HG03460 (cell line): ENCODE results near the gene RBFOX1.

ENCODE experiments used
- ATAC-seq: cut with Tn5 transposase; IDR thresholded peaks from one replicate; pipeline ENCODE4 v1.9.1; 2021; ENCODE audit not compliant: unreplicated experiment

RBFOX1 gene

DNA sequence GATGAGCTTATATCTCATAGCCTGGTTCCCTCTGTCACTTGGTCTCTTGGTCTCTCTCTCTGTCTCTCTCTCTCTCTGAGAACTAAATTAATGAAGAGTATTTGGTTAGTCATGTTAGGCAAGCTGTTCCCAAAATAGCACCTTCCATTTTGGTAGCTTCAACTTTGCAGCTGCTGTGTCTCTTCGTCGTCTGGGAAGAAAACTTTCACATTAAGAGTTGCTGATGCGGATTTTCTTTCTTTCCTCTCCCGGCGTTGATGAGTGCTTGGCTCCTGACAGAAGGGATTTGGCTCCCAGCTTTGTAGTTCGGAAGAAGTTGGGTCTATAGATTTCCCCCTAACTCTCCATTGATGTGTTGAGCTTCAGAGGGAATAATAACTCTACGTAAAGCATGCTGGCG lies at the start of gene RBFOX1:
RBFOX1 (plus strand) TSS at position 235 of the 400 bp plus-strand sequence.
- ATAC-seq, result no peak

DNA sequence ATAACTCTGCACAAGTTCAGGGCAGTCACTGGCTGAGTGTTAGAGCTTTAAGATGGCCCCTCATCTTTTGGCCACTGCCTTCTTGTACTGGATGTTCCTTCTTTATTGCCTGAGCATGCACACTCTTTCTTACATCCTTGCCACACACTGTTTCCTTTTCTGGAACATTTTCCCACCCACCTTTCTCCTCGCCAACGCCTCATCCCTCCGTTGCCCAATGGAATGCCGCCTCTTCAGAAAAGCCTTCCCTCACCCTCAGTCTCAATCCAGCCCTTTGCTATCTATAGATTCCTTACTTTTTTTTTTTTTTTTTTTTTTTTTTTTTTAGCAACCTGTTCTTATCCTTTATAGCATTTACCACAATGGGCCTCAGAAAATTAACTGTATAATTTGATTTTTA lies 47.9 kb upstream of the RBFOX1 start:
- no peak for ATAC-seq

DNA sequence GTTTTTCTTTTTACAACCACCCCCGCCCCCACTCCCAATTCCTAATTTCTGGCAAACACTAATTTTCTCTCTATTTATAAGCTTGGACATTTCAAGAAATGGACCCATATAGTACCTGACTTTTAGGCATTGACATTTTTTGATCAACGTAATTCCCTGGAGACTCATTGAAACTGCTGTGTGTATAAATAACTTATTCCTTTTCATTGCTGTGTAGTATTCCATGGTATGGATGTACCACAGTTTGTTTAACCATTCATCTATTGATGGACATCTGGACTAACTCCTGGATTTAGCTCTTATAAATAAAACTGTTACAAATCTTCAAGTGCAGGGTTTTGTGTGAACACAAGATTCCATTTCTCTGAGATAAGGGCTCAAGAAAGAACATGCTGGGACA lies 47.1 kb upstream of the RBFOX1 start:
- no peak for ATAC-seq

DNA sequence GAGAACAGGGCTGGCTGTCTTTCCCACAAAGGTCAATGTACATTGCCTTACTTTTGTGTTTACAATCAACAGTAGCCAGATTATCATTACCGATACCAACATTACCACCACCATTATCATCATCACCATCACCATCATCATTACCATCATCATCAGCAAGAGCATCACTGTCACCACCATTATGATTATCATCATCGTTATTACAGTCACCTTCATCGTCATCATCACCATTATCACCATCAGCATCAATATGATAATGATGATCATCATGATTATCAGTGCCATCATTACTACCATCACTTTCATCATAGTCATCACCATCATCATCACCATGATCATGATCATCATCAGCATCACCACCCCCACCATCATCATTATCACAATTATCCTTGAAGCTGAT lies 43.3 kb upstream of the RBFOX1 start:
- no peak for ATAC-seq

DNA sequence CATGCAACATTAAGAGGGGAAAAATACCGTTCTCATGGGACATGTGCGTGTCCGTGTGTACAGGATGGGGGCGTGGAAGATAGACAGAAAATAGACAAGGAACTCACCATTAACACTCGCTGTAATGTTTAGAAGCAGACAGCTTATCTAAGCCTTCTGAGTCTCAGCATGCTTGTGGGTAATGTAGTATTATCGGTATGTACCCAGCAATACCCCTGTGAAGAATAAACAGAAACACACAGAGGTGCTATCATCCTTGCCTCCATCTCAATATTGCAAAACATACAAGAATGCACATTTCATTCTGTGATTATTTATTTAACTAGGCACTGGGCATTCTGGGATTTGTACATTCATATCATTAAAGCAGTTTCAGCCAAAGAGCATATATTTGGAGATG lies 42.0 kb upstream of the RBFOX1 start:
- ATAC-seq, result no peak

DNA sequence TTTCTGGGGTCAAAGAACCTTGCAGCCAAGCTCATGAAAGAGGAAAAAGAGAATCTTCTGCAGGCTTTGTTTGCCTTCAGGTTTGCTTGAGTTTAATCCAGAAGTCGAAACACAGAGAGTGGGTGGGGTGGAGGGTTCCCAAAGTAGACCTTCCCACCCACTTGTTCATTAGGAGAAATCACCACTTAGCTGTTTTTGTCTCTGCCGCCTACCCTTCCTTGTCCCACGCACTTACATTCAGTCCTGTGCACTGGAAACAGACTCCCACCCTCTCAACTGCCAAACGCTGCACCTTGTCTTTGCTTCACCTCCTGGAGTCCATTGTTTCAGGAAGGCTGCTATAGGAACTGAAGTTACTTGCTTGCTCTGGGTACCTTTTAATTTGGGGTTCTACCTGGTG lies 38.6 kb upstream of the RBFOX1 start:
- ATAC-seq, result no peak

DNA sequence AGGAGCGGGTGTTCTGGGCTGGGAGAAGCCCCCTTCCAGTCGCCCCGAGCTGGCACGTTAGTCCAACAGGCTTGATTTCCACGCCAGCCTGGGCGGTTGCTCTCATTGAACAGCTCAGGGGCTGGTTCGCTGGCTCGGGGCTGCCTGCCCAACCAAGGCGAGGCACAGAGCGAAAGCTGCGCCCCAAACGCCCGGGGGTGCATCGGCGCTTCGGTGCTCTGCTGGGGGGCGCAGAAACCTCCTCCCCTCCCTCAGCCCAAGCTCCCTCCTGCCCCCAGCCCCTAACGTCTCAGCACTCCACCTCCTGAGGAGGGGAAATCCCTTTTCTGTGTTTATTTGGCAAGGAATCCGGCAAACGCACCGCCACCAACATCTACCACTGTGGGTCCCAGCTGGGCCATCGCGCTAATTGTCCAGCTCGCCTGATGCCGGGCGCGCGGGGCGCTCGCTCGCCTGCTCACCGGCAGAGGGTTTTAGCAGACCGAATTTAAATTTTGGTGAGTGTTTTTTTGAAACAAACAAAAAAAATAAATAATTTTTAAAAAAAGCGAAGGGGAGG lies 29.5 kb upstream of the RBFOX1 start:
- ATAC-seq, result no peak

DNA sequence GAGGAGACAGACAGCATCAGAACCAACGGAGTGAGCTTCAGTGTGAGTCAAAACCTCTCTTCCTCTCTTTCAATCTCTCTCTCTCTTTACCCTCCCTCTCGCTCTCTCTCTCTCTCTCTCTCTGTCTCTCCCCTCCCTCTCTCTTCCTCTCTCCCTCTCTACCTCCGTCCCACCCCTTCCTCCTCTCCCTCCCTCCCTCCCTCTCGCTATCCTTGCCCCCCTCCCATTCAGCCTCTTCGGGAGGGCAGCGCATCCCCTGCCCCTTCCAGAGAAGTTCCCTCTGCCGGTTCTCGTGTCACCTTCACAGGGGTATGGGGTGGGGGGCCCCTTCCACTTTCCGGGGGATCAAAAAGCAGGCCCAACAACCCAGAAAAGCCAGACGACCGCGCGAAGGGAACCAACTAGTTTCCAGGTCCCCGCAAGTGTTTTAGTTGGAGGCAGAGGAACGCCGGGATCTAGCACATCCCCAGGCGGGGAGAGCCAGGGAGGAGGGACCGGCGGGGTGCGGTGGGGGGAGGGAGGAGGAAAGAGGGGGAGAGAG lies 28.9 kb upstream of the RBFOX1 start:
- ATAC-seq, result no peak

DNA sequence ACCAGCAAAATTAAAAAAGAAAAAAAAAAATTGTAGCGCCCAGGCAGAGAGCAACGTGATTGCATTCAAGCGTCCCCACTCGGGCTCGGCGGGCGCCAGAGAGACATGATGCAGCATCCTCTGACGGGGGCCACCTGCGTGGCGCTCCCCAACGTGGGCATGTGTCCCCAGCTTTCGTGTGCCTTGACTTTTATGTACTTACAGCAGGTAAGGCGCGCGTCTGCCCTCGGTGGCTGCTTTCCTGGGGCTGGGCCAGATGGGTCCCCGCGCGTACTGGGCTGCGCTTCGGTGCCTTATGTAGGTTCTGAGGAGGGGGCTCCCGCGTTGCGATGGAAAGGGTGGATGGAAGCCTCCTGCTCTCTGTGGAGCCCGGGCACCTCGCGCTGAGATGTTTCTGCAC lies 28.4 kb upstream of the RBFOX1 start:
- no peak for ATAC-seq

DNA sequence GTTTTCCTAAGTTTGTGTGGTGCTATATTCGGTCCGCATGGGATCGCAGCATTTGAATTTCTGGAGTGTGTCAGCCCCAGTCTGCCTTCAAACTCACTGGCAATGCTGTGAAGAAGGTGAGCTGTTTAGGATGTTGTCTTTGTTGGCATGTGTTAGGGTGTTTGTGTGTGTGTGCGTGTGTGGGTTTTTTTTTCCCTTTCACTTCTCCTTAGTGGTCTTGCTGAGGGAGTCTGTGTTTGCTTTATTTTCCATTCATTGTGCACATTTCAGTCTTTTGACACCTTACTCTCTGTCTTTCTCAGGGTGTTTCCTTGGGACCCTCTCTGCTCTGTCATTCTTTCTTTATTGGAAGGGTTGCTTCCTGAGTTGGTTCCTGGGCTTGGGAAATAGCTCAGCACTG lies 27.7 kb upstream of the RBFOX1 start:
- ATAC-seq, result no peak

DNA sequence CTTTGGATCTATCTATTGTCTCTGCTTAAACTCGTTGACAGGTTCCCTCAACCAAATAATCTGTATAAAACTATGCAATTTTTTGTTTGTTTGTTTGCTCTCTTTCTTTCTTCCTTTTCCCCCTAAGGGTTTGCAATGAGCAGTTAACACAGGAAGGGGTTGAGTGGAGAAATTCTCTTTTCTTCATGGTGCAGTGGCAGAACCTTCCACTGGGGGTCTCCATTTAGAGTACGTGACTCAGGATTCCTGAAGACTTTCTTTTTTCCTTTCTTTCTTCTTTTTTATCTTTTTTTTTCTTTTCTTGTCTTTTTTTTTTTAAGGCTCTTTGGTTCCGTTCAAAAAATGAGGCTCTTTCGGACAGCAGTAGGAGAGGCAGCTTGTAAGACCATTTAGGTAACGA lies 19.5 kb upstream of the RBFOX1 start:
- ATAC-seq, result no peak

DNA sequence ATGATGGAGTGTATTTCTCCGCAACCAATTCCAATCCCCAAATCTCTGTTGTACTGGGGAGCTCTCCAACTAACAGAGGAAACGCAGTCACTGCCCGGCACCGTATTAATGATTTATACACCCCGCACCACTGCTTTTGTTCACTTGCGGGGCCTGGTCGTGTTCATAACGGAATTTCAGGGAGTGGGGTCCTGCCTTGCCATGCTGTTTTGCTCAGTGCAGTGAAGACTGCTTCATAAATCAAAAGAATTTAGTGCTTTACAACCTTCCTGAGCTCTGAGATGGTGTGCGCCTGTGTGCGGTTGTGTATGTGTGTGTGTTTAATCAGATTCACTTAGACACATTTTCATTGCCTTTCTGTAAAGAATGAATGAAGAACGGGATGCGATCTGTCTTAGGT lies 18.5 kb upstream of the RBFOX1 start:
- ATAC-seq, result no peak

DNA sequence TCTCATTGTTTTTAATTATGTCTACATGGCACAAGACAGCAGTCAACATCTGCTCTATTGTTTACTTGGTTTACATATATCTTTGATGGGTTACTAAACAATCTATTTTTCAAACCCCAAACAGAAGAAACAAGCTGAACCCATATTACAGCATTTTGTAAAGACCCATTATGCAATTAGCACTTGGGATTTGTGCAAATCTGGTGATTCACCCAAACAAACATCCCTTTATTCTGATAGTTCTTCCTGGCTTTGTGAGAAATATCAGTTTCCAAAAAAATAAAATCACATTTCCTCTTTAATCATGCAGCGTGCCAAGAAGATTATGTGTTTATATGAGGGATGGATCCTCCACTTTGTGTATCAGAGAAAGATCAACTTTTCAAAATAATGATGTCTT lies 16.8 kb upstream of the RBFOX1 start:
- no peak for ATAC-seq

DNA sequence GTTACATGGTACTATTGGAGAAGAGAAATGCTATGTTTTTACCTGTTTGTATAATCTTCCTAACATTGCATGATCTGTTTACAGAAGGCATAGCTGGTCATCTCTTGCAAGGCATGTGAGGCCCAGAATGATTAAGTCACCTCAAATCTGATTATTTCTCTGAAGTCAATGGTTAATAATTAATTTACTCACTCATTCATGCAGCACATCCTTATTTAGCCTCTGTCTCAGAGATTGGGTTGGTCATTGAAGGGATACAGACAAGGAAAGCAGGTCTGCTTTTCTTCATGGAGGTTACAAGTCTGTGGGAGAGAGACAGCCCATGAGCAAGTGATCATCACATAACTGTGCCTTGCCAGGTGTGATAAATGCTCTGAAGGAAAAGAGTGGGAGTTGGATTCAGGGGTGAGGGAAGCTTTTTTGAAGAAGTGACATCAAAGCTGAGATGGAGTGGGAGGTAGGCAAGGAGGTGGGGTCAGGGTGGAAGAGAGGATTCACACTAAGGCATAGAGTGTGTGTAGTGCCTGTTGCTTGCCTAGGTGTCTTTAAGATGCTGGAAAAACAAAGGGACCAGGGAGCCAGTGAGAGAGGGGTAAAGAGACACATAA lies 16.3 kb upstream of the RBFOX1 start:
- no peak for ATAC-seq

DNA sequence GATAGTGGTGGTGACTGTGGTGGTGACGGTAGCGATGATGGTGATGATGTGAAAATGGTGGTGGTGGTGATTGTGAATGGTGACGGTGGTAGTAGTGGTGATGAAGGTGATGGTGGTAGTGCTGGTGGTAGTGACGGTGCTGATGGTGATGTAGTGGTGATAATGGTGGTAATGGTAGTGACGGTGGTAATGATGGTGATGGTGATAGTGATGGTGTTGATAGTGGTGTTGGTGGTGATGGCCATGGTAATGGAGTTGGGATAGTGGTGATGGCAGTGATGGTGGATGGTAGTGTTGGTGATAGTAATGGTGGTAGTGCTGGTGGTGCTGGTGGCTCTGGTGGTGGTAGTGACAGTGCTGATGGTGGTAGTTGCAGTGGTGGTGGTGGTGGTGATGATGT lies 14.7 kb upstream of the RBFOX1 start:
- ATAC-seq, result no peak

DNA sequence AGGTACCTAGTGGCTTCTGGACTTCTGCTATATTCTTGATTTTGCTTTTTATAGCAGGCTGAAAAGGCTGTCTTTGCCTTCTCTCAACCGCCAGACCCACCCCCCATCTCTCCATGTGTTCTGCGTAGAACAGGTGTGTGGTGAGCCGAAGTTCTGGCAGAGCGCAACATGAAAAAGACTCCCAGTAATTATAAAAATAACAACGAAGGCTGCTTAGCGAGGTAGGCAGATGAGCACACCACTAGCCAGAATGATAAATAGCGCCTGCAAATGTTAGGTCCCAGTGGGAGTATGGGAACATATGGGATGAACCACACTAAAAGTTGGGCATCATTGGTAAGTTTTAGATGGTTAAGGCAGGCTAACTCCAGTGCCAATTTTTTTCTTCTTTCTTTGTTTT lies 14.0 kb upstream of the RBFOX1 start:
- no peak for ATAC-seq

DNA sequence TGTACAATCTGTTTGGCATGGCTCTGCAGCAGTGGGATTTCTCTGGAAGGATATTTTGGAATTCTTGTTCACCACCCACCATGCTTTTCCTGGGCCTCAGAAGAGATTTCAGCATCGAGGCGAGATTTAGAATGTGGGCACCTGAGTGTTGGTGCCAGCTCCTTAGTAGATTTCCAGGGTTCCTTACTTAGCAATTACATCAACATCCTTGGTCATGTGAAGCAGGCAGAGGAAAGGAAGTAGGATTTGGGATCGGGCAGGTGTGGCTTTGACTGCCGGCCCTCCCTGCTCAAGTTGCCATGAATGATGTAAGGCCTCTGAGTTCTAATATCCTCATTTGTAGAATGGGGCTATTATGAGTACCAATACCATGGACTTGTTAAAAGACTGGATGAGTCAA lies 13.1 kb upstream of the RBFOX1 start:
- no peak for ATAC-seq

DNA sequence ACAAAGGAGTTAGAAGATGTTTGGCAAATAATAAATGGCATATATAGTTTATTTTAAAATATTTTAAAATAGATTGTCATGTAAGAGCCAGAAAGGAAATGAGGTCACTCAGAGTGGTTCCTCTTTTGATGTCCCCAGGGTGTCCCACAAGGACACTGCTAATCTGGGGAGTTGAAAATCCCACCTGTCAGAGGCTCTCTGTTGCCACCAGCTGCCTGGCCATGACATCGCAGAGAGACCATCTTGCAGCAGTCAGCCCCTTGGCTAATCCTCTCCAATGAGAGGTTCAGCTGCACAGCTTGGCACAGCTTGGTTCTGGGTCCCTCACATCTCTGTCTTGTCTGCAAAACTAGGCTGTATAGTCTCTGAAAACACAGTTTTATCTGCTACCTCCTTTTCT lies 11.0 kb upstream of the RBFOX1 start:
- ATAC-seq, result no peak

DNA sequence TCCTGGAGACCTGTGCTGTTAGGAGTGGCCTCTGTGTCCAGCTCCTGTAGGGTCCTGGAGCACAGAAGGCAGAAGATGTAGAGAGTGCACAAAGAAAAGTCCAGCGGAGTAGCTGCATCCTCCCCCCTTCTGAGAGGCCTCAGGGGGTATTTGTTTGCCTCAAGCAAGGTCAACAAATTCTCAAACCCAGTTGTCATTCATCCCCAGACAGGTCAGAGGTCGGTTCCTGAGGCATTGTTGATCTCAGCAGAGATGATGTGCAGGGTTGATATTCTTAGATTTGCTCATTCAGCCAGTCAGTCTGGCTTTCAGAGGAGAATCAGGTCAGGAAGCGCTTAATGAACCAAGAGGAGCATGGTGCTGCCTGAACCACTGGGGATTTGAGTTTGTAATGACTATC lies 8.3 kb upstream of the RBFOX1 start:
- no peak for ATAC-seq

DNA sequence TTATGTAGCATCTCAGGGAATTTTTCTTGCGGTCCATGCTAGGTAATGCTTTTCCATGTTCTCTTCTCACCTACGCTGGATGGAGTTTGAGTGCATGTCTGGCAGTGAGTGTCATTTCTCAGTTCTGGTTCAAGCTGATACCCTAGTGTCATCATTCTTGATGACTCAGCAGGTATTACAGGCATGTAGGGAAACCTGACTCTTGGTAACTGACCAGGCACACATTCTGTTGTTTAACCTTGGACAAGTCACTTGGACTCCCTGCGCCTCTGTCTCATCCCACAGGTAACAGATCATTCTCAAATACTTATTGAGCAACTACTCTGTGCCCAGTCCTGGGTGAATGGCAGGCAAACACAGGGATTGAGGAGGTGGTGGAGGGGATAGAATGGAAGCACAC lies 6.8 kb upstream of the RBFOX1 start:
- ATAC-seq, result no peak

DNA sequence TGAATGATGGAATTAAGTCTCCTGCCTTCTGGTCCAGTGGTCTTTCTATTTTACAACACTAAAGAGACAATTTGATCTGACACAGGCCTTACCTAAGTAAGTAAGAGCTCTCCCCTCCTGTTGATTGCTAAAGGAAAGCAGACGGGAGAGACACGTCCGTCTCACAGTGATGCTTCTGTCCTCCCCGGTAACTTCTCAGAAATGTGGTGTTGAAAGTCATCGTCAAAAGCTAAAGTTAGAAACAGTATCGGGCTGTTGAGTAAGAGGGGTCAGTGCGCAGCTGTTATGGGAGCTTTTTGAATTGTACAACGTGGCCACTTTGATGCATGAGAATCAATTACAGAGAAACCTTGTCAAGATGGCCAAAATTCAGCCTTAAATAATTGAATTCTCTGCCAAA lies 1.9 kb upstream of the RBFOX1 start:
- ATAC-seq, result no peak

DNA sequence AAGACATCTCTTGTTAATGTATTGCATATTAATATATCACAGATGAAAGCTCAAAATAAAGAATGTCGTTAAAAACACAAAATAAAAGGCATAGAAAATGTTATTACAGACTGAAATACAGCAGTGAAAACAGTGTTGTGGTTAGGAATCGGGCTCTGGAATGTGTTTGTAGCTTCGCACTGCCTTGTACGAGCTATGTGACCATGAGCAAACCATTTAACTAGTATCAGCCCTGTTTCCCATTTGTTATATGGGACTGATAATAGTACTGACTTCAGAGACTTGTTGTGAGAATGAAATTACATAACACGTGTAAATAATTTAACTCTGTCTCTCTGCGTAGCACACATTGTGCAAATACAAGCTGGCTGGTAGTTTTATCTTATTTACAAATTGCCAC lies 648 bp upstream of the RBFOX1 start:
- no peak for ATAC-seq

DNA sequence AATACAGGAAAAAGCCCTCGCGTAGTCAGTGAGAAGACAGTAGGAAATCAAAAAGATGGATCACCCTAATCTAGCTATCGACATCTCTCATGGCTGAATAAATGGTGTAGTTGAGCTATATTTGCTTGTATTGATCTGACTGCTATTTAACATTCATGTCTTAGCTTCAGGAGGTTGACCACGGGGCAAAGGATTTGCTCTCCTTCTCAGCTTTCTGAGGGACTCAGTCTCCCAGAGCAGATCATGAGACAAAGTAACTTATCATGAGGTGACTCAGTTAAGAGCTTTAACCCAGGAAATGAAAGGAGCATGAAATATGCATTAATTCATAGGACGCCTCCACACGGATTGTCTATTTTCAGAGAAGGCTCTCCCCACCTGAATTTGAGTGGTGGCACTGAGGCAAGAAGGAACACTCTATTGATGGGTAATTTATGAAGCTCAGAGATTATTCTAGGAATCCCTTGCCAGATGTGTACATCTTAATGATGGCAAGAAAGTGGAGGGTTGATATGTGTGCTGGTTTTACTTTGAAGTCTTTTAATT lies 608 bp downstream of the RBFOX1 start:
- no peak for ATAC-seq
